RWPE1 (cell line): ENCODE measurements around the gene CYP3A5.

Experiments
- CTCF ChIA-PET: fragments of 350-600 bp; sonication (Branson Sonifier 250); formaldehyde crosslinking; extraction: SDS; loops from one replicate; lab custom pipeline; 2021; lab: Yijun Ruan, JAX
- POLR2A ChIA-PET: fragments of 400-600 bp; formaldehyde crosslinking; extraction: SDS; loops from one replicate; lab custom pipeline; 2020; ENCODE audit warnings: antibody characterized with exemption; ENCODE audit not compliant: low non-redundant PET; lab: Yijun Ruan, JAX
- DNase-seq: peaks from one replicate; pipeline ENCODE4 v3.0.0; 2012; ENCODE audit warnings: low spot score
- H3K27ac ChIP-seq: fragments of 450-650 bp; 2 replicates; pipeline ENCODE4 v1.5.1; 2017
- TF ChIP-seq, protein P1 (sequence below): fragments of 450-650 bp; conservative IDR thresholded peaks from 2 replicates; pipeline ENCODE4 v1.5.1; 2017; ENCODE audit warnings: low read depth, mild to moderate bottlenecking

CYP3A5 gene

DNA sequence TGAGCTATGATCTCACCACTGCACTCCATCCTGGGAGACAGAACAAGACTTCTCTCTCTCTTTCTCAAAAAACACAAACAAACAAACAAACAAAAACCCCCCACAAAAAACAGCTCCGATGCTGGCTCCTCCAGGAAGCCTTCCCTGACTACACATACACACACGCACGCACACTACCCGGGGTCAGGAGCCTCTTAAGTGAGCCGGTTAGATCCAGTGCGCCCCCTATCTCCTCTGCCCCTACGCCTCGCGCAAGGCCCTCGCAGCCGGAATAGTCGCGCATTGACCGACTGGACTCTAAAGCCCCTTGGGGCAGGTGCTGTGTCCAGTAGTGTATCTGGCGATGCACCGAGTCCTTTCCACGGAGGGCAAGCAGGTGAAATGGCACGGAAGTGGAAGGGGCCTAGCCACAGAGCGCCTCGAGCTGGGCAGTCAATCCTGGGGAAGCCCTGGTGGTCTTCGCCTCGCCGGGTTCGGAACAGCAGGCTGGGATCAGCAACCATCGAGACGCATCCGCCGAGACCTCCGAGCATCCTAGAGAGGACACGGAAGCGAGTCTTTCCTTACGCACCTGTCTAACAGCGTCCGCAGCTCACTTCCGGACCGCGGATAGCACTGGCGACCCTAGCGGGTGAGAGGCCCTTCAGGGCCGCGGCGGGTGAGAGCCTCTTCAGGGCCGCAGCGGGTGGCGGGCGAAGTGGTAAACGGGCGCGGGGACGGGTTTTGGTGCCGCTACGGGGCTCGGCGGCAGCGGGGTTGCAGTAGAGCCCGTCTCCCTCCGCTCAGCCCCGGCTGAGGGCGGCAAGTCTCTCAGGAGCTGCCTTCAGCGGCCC lies 63.2 kb downstream of the CYP3A5 start, which contains the start of gene ZSCAN25:
ZSCAN25 (plus strand) TSS at position 588 of the 833 bp plus-strand sequence. CDS start 2,661 bp downstream, outside the sequence.
- peak within 1 kb of the TSS; percentile 77 for H3K27ac ChIP-seq
- DNase-seq, result peak; percentile 92
- ChIA-PET CTCF (interaction anchor here (0.6 to 1.0 kb wide), 4 partner anchors 93 to 904 kb away, joined by 3 to 4 read pairs (median 3); no protein-coding TSS in a partner anchor), POLR2A (interaction anchor here (0.5 to 1.2 kb wide), 4 partner anchors 13 to 117 kb away, joined by 4 to 6 read pairs (median 5); partner anchors contain the start of gene ZNF394)
- TF ChIP-seq, protein P1, sequence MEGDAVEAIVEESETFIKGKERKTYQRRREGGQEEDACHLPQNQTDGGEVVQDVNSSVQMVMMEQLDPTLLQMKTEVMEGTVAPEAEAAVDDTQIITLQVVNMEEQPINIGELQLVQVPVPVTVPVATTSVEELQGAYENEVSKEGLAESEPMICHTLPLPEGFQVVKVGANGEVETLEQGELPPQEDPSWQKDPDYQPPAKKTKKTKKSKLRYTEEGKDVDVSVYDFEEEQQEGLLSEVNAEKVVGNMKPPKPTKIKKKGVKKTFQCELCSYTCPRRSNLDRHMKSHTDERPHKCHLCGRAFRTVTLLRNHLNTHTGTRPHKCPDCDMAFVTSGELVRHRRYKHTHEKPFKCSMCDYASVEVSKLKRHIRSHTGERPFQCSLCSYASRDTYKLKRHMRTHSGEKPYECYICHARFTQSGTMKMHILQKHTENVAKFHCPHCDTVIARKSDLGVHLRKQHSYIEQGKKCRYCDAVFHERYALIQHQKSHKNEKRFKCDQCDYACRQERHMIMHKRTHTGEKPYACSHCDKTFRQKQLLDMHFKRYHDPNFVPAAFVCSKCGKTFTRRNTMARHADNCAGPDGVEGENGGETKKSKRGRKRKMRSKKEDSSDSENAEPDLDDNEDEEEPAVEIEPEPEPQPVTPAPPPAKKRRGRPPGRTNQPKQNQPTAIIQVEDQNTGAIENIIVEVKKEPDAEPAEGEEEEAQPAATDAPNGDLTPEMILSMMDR, result peak; percentile 58

DNA sequence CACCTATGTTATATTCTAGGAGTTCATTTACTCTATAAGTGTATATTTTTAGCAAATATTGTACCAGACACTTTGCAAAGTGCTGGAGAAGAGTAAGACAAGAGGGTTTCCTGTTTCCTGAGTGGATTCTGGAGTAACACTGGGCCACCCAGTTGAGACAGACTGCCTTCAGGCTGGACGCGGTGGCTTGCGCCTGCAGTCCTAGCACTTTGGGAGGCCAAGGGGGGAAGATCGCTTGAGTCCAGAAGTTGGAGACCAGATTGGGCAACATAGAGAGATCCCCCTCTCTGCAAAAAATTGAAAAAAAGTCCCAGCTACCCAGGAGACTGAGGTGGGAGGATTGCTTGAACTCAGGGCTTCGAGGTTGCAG lies 63.8 kb downstream of the CYP3A5 start:
- no peak for DNase-seq

DNA sequence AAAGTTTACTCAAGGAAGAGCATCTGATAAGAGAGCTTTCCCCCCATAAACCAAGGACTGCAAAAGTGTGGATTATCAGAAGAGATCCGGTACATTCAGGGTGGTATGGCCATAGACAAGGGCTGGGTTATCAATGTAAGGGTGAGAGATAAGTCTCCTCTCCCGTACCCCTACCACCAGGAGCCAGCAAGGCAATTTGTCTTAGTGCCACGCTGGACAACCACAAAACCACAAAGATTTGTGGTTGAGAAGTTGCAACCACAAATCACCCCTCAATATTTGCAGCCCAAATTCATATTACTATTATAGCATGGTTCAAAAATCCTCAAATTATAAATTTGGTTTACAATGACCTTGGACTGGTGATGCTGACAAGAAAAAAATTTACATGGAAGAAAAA lies 65.3 kb downstream of the CYP3A5 start:
- TF ChIP-seq, protein P1, result no peak
- CTCF ChIA-PET, result no interaction called here
- POLR2A ChIA-PET, result no interaction called here
- no peak for DNase-seq
- no peak overlapping the region for H3K27ac ChIP-seq

More for the DNA sequence above, 63.8 kb downstream of the CYP3A5 start:
- TF ChIP-seq, protein P1, result no peak
- POLR2A ChIA-PET, result interaction anchor here (0.5 to 0.7 kb wide), 2 partner anchors 13 to 78 kb away, joined by 6 read pairs; no protein-coding TSS in a partner anchor
- peak overlapping the region; percentile 77 for H3K27ac ChIP-seq
- CTCF ChIA-PET, result interaction anchor here (0.6 to 1.0 kb wide), 3 partner anchors 92 to 905 kb away, joined by 3 read pairs; no protein-coding TSS in a partner anchor

DNA sequence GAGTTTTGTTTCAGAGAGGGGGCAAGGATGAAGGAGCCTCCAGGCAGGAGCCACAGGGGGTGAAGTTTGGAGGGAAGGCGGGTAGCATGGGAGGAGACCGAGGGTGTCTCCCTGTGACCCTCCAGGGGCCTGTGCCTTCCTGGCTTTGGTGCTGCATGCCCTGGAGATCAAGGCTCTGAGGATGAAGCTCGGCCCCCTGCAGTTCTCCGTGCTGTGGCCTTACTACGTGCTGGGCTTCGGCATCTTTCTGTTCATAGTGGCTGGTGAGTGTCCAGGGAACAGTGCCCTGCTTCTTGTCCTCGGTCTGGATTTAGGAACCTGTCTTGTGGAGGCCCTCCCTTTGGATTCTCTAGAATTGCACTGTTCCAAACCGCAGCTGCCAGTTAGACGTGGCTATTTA lies 72.2 kb downstream of the CYP3A5 start:
- POLR2A ChIA-PET, result no interaction called here
- CTCF ChIA-PET, result no interaction called here
- no peak overlapping the region for H3K27ac ChIP-seq
- no peak for DNase-seq
- TF ChIP-seq, protein P1, result no peak

DNA sequence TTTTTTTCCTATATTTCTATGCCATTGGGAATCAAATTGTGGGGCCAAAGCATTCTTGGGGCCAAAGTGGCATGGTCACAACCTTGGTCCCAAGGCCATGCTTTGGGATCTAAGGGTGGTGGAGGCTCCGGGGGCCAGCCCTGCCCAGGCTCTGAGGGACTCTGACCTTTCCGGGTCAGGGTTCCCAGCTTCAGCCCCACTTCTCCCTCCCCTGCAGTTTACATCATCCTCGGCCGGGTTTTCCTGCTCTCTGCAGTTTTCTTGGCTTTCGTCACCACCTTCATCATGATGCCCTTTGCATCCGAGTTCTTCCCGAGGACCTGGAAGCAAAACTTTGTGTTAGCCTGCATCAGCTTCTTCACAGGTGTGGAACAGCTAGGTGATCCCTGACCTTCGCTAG lies 73.3 kb downstream of the CYP3A5 start:
- ChIA-PET POLR2A (no interaction called here), CTCF (interaction anchor here (0.5 to 0.8 kb wide), 2 partner anchors 25 to 33 kb away, joined by 3 to 4 read pairs; no protein-coding TSS in a partner anchor)
- no peak for DNase-seq
- TF ChIP-seq, protein P1, result no peak
- H3K27ac ChIP-seq, result no peak overlapping the region

DNA sequence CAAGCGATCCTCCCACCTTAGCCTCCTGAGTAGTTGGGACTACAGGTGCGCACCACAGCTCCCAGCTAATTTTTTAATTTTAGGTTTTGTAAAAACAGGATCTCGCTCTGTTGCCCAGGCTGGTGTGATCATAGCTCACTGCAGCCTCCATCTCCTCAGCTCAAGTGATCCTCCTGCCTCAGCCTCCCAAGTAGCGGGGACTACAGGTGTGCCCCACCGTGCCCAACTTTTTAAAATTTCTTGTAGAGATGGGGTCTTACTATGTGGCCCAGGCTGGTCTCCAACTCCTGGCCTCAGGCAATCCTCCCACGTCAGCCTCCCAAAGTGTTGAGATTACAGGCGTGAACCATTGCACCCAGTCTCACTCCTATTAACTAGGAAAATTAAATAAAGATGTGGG lies 74.3 kb downstream of the CYP3A5 start:
- ChIA-PET CTCF (no interaction called here), POLR2A (no interaction called here)
- no peak overlapping the region for H3K27ac ChIP-seq
- DNase-seq, result no peak
- TF ChIP-seq, protein P1, result no peak
